Measurements from ENCODE around the gene LRMDA. TPM values are rescaled to one million over a fixed set of nuclear protein-coding genes. Genes with fewer than 3 reads are reported as not detected.
A peak's percentile ranks its signal among the peaks of the same experiment; 100 is the strongest.

LRMDA gene
- total and polyA plus RNA-seq, 2 of the 13 experiments (the other 11 are each of a cell fraction or from before 2014, with no cell fraction given), result 13.4 to 22.0 TPM

GRCh38 chr10:75435291-75435690 is 3.9 kb downstream of the LRMDA start:
- no peaks in the 10 kb centered on the region for H3K9me3 ChIP-seq (ENCODE audit: low read length)
- WGBS (ENCODE audit: low lambda C conversion rate), result 100% methylated on average over 2 of the region's 2 CpGs
- ChIA-PET CTCF (ENCODE audit: low intra/inter-chr PET ratio, low total read pairs) (no interaction called here), POLR2A (interaction anchor here (3.7 to 12.3 kb wide), 2 partner anchors 26 to 32 kb away, joined by 9 to 219 read pairs; partner anchors contain the start of gene ZNF503)
- in situ Hi-C loops (cut with HindIII; ENCODE audit: extremely low pct_ligation_motif_present, low pct_unique_long_range_greater_than_20kb) (no loop called here), intact Hi-C loops (cut with micrococcal nuclease; ENCODE audit: unreplicated experiment) (loop anchor here (10.0 kb wide), 1 partner anchor 90 kb away; no protein-coding TSS in a partner anchor)
- no peak for FAIRE-seq
- no peak overlapping the region for H3K27ac ChIP-seq (ENCODE audit: extremely low read length, insufficient read depth, low read length)
- no peak for ATAC-seq
- H3K79me2 ChIP-seq (ENCODE audit: insufficient read depth, low read length), result peaks cover 21% of the 10 kb centered on the region
- no peak overlapping the region for H3K9ac ChIP-seq (ENCODE audit: insufficient read depth, low read depth, low read length)
- peaks cover 90% of the 10 kb centered on the region for H3K4me1 ChIP-seq (ENCODE audit: insufficient read depth, low read length)
- H2AFZ ChIP-seq (ENCODE audit: low read length), result no peak overlapping the region
- no peak overlapping the region for H3K4me3 ChIP-seq (replicated peaks in 1 of 3; ENCODE audit: insufficient read depth in 1 of 3, low read depth in 2 of 3, low read length in 3 of 3)
- TF ChIP-seq DDIT3 (CRISPR knock-in tag; IDR thresholded peaks at IDR 0.05), result no peak
- TF ChIP-seq BORCS8-MEF2B (CRISPR knock-in tag; IDR thresholded peaks at IDR 0.05), result no peak
- no peak for TF ChIP-seq ZNF749 (CRISPR knock-in tag; IDR thresholded peaks at IDR 0.05; ENCODE audit: borderline replicate concordance)
- TF ChIP-seq ZNF572 (CRISPR knock-in tag; IDR thresholded peaks at IDR 0.05), result no peak
- no peaks in the 10 kb centered on the region for H3K27me3 ChIP-seq (ENCODE audit: control insufficient read depth in 1 of 2, insufficient read depth in 2 of 2, low read length in 2 of 2)
- no peak overlapping the region for H3K4me2 ChIP-seq (ENCODE audit: low read depth, low read length)
- DNase-seq (ENCODE audit: low spot score), result no peak
- H3K36me3 ChIP-seq (replicated peaks in 1 of 2; ENCODE audit: control insufficient read depth in 1 of 2, insufficient read depth in 2 of 2, low read length in 2 of 2), result peaks cover 0 to 3% of the 10 kb centered on the region in 2 experiments; a peak in 2 of 5 replicates
- BruUV-seq (replicated peaks), result no TSS peak
- no peaks in the 10 kb centered on the region for H4K20me1 ChIP-seq (ENCODE audit: insufficient read depth, low read length)

- DNase-seq (ENCODE audit: low spot score) (no peak), FAIRE-seq (no peak), ATAC-seq (no peak)
- TF ChIP-seq MAFF (IDR thresholded peaks at IDR 0.05; ENCODE audit: low read depth, low read length) (peak; percentile 99), ATF2 (CRISPR knock-in tag; IDR thresholded peaks at IDR 0.05) (no peak), KLF9 (CRISPR knock-in tag; IDR thresholded peaks at IDR 0.05; ENCODE audit: low read depth) (no peak), ZBTB37 (CRISPR knock-in tag; IDR thresholded peaks at IDR 0.05) (no peak), HNRNPH1 (optimal IDR thresholded peaks at IDR 0.05; ENCODE audit: low read depth, low read length) (no peak), MLLT10 (CRISPR knock-in tag; IDR thresholded peaks at IDR 0.05) (no peak), MAFK (conservative IDR thresholded peaks at IDR 0.05 in 1 of 2, IDR thresholded peaks at IDR 0.05 in 1 of 2; ENCODE audit: low read length in 2 of 2) (peak; percentile 97 to 99), KLF13 (CRISPR knock-in tag; IDR thresholded peaks at IDR 0.05) (no peak), IKZF5 (CRISPR knock-in tag; IDR thresholded peaks at IDR 0.05) (no peak)
- Histone ChIP-seq H3K4me2 (ENCODE audit: low read depth, low read length) (no peak overlapping the region), H3K9me3 (ENCODE audit: low read length) (no peaks in the 10 kb centered on the region), H4K20me1 (ENCODE audit: insufficient read depth, low read length) (no peaks in the 10 kb centered on the region), H3K4me3 (replicated peaks in 1 of 3; ENCODE audit: insufficient read depth in 1 of 3, low read depth in 2 of 3, low read length in 3 of 3) (no peak overlapping the region), H3K79me2 (ENCODE audit: insufficient read depth, low read length) (peaks cover 20% of the 10 kb centered on the region), H3K27ac (ENCODE audit: extremely low read length, insufficient read depth, low read length) (no peak overlapping the region), H3K36me3 (replicated peaks in 1 of 2; ENCODE audit: control insufficient read depth in 1 of 2, insufficient read depth in 2 of 2, low read length in 2 of 2) (peaks cover 0 to 3% of the 10 kb centered on the region in 2 experiments; a peak in 2 of 5 replicates), H3K27me3 (ENCODE audit: control insufficient read depth in 1 of 2, insufficient read depth in 2 of 2, low read length in 2 of 2) (no peaks in the 10 kb centered on the region), H3K9ac (ENCODE audit: insufficient read depth, low read depth, low read length) (no peak overlapping the region), H3K4me1 (ENCODE audit: insufficient read depth, low read length) (peaks cover 98% of the 10 kb centered on the region), H2AFZ (ENCODE audit: low read length) (no peak overlapping the region)
- ChIA-PET CTCF (ENCODE audit: low intra/inter-chr PET ratio, low total read pairs) (no interaction called here), POLR2A (interaction anchor here (0.7 to 12.3 kb wide), 2 partner anchors 34 to 223 kb away, joined by 3 to 219 read pairs; partner anchors contain the start of gene ZNF503)
- BruUV-seq (replicated peaks), result no TSS peak
- intact Hi-C loops (cut with micrococcal nuclease; ENCODE audit: unreplicated experiment), result loop anchor here (10.0 kb wide), 1 partner anchor 88 kb away; no protein-coding TSS in a partner anchor
- in situ Hi-C loops (cut with HindIII; ENCODE audit: extremely low pct_ligation_motif_present, low pct_unique_long_range_greater_than_20kb), result no loop called here
Observed at GRCh38 chr10:75436896-75437295, 5.5 kb downstream of the LRMDA start.

Data from HepG2 (cell line).